Coronary artery (tissue), 2 donors: Measurements from ENCODE around the gene BTAF1.

ENCODE experiments used
- DNase-seq: peaks from one replicate; pipeline ENCODE4 v3.0.0-alpha.2; 2017; ENCODE audit warnings: low spot score
- H3K27ac ChIP-seq, 2 donors: fragments of 200-600 bp; sonication (generic); one replicate each; pipeline ENCODE4 v1.5.1; 2016 to 2019
- H3K4me3 ChIP-seq: fragments of 200-600 bp; sonication (generic); 2 replicates; pipeline ENCODE4 v1.5.1; 2016; ENCODE audit warnings: mild to moderate bottlenecking, moderate library complexity
- TF ChIP-seq, protein P1 (sequence below): fragments of 200-600 bp; sonication (generic); IDR thresholded peaks from one replicate; pipeline ENCODE4 v1.5.1; 2019; ENCODE audit warnings: antibody characterized with exemption

BTAF1 gene

DNA sequence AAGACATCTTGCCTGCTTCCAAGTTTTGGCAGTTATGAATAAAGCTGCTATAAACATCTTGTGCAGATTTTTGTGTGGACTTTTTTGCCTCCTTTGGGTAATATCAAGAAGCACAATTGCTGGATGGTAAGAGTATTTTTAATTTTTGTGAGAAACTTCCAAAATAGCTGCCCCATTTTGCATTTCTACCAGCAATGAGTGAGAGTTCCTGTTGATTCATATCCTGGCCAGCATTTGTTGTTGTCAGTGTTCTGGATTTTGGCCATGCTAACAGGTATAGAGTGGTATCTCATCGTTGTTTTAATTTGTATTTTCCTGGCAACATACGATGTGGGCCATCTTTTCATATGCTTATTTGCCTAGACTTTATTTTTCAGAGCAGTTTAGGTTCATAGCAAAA is 53.9 kb downstream of the BTAF1 start:
- DNase-seq, result no peak
- H3K4me3 ChIP-seq, result no peak overlapping the region
- TF ChIP-seq, protein P1, sequence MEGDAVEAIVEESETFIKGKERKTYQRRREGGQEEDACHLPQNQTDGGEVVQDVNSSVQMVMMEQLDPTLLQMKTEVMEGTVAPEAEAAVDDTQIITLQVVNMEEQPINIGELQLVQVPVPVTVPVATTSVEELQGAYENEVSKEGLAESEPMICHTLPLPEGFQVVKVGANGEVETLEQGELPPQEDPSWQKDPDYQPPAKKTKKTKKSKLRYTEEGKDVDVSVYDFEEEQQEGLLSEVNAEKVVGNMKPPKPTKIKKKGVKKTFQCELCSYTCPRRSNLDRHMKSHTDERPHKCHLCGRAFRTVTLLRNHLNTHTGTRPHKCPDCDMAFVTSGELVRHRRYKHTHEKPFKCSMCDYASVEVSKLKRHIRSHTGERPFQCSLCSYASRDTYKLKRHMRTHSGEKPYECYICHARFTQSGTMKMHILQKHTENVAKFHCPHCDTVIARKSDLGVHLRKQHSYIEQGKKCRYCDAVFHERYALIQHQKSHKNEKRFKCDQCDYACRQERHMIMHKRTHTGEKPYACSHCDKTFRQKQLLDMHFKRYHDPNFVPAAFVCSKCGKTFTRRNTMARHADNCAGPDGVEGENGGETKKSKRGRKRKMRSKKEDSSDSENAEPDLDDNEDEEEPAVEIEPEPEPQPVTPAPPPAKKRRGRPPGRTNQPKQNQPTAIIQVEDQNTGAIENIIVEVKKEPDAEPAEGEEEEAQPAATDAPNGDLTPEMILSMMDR, result no peak
- no peak overlapping the region for H3K27ac ChIP-seq

DNA sequence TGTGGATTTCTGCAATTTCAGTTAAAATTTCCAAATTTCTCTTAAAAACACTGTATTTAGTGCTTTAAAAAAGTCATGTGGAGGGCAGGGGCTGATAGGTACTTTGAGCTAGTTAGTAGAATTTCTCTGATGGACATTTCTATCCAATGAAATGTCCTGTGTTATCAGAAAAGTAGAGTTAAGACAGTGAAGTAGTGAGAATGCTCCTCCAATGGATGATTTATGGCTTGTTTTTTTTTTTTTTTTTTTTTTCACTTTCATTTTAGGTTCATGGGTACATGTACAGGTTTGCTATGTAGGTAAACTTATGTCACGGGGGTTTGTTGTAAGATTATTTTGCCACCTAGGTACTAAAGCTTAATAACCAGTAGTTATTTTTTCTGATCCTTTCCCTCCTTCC is 55.0 kb downstream of the BTAF1 start:
- Histone ChIP-seq H3K27ac (no peak overlapping the region), H3K4me3 (no peak overlapping the region)
- TF ChIP-seq, protein P1, result no peak
- no peak for DNase-seq

DNA sequence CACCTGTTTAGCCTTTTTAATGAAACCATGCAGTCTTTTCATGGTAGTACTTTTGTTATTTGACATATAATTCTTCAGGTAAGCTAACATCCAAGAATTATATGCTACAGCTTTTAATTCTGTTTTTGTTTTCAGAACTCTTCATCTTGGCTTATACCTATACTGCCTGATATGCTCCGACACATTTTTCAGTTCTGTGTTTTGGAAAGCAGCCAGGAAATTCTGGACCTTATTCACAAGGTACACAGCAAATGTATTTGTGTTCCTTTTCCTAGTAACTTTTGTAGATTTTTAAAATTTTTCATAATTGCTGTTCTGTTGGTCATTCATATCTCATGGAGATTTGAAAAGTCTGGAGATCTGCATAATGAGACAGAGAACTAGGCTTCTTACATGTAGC is 56.7 kb downstream of the BTAF1 start:
- no peak overlapping the region for H3K27ac ChIP-seq
- no peak for DNase-seq
- H3K4me3 ChIP-seq, result no peak overlapping the region
- TF ChIP-seq, protein P1, result no peak

DNA sequence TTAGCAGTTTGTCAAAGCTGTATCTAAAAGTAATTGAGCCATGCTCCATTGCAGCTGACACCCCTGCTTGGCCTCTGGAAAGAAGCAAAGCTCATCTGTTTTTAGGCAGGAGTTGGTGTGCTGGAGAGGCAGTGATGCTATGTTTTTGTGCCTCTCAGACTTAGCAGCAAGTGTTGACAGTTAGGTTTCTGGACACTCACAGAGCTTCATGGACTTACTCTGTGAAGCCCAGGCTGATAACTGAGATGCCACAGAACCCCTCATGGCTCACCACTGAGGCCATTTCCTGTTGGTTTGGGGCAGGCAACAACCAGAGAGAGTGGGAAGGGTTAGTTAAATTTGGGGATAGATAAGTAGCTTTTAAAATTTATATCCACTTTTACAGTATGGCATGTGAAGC is 59.8 kb downstream of the BTAF1 start:
- no peak overlapping the region for H3K4me3 ChIP-seq
- TF ChIP-seq, protein P1, result no peak
- no peak overlapping the region for H3K27ac ChIP-seq
- DNase-seq, result no peak

DNA sequence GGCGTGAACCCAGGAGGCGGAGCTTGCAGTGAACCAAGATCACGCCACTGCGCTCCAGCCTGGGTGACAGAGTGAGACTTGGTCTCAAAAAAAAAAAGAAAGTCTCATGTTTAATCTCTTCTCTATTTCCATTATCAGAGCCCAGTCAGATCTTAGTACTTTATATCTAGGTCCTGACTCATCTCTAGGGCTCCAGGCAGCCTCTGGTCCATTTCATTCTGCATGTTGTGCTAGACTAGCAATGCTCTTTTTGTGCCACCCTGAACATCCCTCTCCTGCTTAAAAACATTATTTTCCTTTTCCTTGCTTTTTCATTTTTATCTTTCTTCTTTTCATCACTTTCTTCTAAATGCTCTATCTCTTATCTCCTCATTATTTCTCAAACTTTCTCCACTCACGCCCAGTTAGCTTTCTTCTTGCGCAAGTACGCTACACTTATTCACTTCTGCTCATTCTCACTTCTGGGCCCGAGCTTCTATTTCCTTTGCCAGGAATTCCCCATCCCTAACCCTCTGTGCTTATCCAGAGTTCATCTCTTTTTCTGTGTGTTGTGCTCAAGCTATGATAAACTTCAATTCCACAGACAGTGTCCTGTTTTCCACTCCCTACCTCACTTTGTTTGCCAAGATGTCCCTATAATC is 63.9 kb downstream of the BTAF1 start:
- Histone ChIP-seq H3K4me3 (no peak overlapping the region), H3K27ac (no peak overlapping the region)
- DNase-seq, result no peak
- TF ChIP-seq, protein P1, result no peak

DNA sequence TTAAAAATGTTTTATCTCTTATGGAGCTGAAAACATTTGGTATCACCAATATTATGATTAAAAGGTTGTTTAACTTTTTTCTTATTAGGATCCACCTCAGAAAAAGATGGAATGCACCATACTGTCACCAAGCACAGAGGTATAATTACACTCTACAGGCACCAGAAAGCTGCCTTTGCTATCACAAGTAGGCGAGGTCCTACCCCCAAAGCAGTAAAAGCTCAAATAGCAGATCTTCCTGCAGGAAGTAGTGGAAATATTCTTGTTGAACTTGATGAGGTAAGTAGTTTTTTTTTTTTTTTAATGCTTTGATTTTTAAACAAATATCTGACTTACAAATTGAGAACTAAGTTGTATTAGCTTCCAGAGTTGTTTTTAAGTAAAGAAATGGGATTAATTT is 68.5 kb downstream of the BTAF1 start:
- H3K27ac ChIP-seq, result no peak overlapping the region
- no peak overlapping the region for H3K4me3 ChIP-seq
- TF ChIP-seq, protein P1, result no peak
- no peak for DNase-seq

DNA sequence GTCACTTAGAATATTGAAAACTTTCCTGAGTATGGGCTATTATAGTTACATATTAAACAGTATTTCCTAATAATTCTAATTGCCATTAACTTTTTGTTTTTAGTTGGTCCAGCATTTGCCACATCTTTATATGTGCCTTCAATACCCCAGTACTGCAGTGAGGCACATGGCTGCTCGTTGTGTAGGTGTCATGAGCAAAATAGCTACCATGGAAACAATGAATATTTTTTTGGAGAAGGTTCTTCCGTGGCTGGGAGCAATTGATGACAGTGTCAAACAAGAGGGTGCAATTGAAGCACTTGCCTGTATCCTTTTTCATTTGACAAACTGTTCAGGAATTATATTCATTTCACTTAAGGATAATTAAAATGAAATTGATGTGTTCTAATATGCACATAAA is 72.7 kb downstream of the BTAF1 start:
- no peak for DNase-seq
- no peak overlapping the region for H3K27ac ChIP-seq
- TF ChIP-seq, protein P1, result no peak
- no peak overlapping the region for H3K4me3 ChIP-seq
